HUES64 (cell line): Measurements from ENCODE around the gene MLLT3.
"Not testable (repeated sequence)": the region's sequence is repeated elsewhere in the genome, so short reads cannot be mapped to it uniquely, and the experiment has no call there.

Experiments
- H3K27ac ChIP-seq: 2 replicates; pipeline ENCODE4 v1.7.0; 2013; ENCODE audit warnings: low read depth, low read length, inconsistent platforms
- H3K27me3 ChIP-seq: 2 replicates; pipeline ENCODE4 v1.6.1; 2013; ENCODE audit warnings: mild to moderate bottlenecking, low read length; ENCODE audit not compliant: insufficient read depth
- H3K36me3 ChIP-seq: 2 replicates; pipeline ENCODE4 v1.6.1; 2013; ENCODE audit warnings: mild to moderate bottlenecking, low read length; ENCODE audit not compliant: insufficient read depth
- H3K4me1 ChIP-seq: 2 replicates; pipeline ENCODE4 v1.6.1; 2013; ENCODE audit warnings: mild to moderate bottlenecking, low read length, moderate library complexity; ENCODE audit not compliant: insufficient read depth
- H3K4me3 ChIP-seq: 2 replicates; pipeline ENCODE4 v1.5.1; 2013; ENCODE audit warnings: mild to moderate bottlenecking, low read length, moderate library complexity
- H3K9ac ChIP-seq: 2 replicates; pipeline ENCODE4 v1.6.1; 2013; ENCODE audit warnings: mild to moderate bottlenecking, low read depth, low read length
- H3K9me3 ChIP-seq: 2 replicates; pipeline ENCODE4 v1.6.1; 2013; ENCODE audit warnings: low read depth, low read length; ENCODE audit not compliant: insufficient read depth
- WGBS: fragments of 150-250, 120-280 bp; methylation state at CpG from one replicate; pipeline ENCODE4 v1.1.7; 2013; ENCODE audit warnings: missing lambda C conversion rate; 5-methylcytosine and 5-hydroxymethylcytosine counted together

Gene MLLT3

DNA sequence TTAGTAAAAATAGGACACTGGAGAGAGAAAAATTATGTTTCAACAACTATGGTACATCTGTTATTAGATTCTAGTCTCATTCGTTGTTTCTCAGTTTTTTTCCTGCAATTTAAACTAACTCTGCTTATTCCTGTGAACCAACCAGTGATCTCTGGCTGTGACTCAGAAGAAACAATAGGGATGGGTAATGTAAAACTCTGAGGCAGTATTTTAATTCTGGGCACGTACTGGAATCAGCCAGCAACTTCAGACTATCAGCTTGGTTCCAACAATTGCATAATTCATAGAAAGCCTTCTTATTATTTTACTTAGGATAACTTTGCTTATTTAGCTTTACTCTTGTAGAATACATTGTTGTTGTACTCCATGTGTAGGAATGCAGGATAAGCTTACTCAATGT, 28.8 kb downstream of the MLLT3 start:
- Histone ChIP-seq H3K9me3 (no peaks in the 10 kb centered on the region), H3K4me3 (no peak overlapping the region), H3K36me3 (no peaks in the 10 kb centered on the region), H3K27ac (no peak overlapping the region), H3K4me1 (no peaks in the 10 kb centered on the region), H3K27me3 (no peaks in the 10 kb centered on the region), H3K9ac (no peak overlapping the region)
- WGBS, result 90% methylated on average over 2 of the region's 2 CpGs

DNA sequence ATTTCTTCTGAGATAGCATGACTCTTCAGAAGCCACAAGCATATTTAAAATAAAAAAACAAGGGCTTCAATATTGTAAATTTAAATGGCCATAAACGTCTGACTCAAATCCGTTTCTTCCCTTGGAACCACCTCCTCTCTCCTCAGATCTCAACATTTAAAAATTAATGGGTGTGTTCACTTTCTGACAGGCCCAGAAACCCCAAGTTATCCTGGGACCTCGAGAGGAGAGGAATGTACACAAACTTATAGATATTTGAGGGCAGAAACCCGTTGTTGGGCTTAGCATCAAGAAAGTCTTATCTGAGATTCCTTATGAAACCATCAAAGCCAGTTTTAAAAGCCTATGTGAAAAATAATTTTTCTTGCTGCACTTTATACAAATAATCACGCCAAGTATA, 29.2 kb downstream of the MLLT3 start:
- H3K4me1 ChIP-seq, result no peaks in the 10 kb centered on the region
- H3K36me3 ChIP-seq, result no peaks in the 10 kb centered on the region
- H3K9ac ChIP-seq, result no peak overlapping the region
- no peaks in the 10 kb centered on the region for H3K9me3 ChIP-seq
- no peaks in the 10 kb centered on the region for H3K27me3 ChIP-seq
- no peak overlapping the region for H3K27ac ChIP-seq
- no peak overlapping the region for H3K4me3 ChIP-seq
- 78% methylated on average over 4 of the region's 5 CpGs for WGBS

DNA sequence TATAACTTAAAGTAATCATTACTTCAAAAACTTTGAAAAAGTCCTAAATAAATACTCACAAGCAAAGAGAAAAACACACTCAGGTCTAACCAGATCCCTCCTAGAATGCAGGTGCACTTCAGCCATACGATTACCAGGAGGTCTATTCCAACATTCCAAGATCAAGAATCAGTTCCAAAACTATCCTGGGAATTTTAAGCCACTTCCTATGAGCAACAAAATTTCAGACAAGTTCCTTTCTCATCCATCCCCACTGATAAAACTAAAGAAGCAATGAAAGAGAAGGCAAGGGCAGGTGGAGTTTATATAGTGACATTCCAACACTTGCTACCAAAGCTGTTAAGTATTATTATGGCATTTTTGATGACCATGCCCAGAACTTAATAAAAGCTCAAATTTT, 29.6 kb downstream of the MLLT3 start:
- WGBS, result 89% methylated on average over 1 of the region's 1 CpG
- H3K27ac ChIP-seq, result no peak overlapping the region
- no peak overlapping the region for H3K4me3 ChIP-seq
- no peaks in the 10 kb centered on the region for H3K36me3 ChIP-seq
- H3K4me1 ChIP-seq, result no peaks in the 10 kb centered on the region
- H3K9me3 ChIP-seq, result no peaks in the 10 kb centered on the region
- H3K27me3 ChIP-seq, result no peaks in the 10 kb centered on the region
- H3K9ac ChIP-seq, result no peak overlapping the region

DNA sequence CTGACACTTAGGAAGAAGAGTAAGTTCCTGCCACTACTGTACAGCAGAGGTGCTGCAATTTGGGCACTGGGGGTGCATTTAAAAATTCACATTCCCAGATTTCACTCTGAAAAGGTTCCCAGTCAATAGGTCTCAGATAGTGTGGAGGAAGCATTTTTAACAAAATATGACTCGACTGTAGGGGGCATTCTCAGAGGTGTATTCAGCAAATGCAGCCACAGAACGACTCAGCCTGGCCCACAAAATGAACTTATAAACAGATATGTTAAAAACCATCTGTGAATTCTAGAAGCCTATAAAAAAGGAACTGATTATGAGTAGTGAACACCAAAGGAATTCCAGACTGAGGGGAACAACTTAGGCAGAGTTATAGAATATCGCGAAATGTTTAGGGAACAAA, 31.1 kb downstream of the MLLT3 start:
- WGBS, result 95% methylated on average over 4 of the region's 4 CpGs
- Histone ChIP-seq H3K27me3 (peaks cover 7% of the 10 kb centered on the region), H3K4me1 (no peaks in the 10 kb centered on the region), H3K27ac (no peak overlapping the region), H3K9me3 (no peaks in the 10 kb centered on the region), H3K4me3 (no peak overlapping the region), H3K36me3 (no peaks in the 10 kb centered on the region), H3K9ac (no peak overlapping the region)

DNA sequence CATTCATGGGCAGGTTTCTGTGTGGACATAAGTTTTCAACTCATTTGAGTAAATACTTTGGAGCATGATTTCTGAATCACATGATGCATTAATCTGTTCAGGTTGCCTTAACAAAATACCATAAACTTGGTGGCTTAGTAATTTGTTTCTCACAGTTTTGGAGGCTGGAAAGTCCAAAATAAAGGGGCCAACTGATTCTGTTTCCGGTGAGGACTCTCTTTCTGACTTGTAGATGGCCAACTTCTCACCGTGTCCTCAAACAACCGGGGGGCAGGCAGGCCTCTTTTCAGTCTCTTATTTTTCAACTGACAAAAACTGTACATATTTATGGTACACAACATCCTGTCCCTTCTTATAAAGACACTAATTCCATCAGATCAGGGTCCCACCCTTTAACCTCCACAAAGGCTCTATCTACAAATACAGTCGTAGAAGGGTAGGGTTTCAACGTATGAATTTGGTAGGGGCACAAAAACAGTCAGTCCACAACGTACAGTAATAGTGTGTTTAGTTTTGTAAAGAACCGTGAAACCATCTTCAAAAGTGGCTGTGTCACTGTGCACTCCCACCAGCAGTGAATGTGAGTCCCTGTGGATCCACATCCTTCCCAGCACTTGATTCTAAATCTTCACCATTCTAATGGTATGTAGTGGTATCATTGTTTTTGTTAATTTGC, 37.2 kb downstream of the MLLT3 start:
- H3K9ac ChIP-seq, result no peak overlapping the region
- H3K27ac ChIP-seq, result no peak overlapping the region
- no peak overlapping the region for H3K4me3 ChIP-seq
- peaks cover 59% of the 10 kb centered on the region for H3K27me3 ChIP-seq
- 90% methylated on average over 7 of the region's 7 CpGs for WGBS
- H3K4me1 ChIP-seq, result no peaks in the 10 kb centered on the region
- no peaks in the 10 kb centered on the region for H3K36me3 ChIP-seq
- H3K9me3 ChIP-seq, result no peaks in the 10 kb centered on the region

DNA sequence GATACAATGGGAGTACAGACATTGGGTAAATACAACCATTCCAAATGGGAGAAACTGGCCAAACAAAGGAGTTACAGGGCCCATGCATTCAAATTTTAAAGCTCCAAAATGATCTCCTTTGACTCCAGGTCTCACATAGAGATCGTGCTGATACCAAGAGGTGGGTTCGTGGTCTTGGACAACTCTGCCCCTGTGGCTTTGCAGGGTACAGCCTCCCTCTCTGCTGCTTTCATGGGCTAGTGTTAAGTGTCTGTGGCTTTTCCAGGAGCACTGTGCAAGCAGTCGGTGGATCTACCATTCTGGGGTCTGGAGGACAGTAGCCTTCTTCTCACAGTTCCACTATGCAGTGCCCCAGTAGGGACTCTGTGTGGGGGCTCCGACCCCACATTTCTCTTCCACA, 39.2 kb downstream of the MLLT3 start:
- WGBS, result 93% methylated on average over 4 of the region's 4 CpGs
- not testable (repeated sequence) for H3K36me3 ChIP-seq, H3K9ac ChIP-seq, H3K9me3 ChIP-seq, H3K4me1 ChIP-seq, H3K27ac ChIP-seq, H3K4me3 ChIP-seq
- H3K27me3 ChIP-seq, result peaks cover 59% of the 10 kb centered on the region

DNA sequence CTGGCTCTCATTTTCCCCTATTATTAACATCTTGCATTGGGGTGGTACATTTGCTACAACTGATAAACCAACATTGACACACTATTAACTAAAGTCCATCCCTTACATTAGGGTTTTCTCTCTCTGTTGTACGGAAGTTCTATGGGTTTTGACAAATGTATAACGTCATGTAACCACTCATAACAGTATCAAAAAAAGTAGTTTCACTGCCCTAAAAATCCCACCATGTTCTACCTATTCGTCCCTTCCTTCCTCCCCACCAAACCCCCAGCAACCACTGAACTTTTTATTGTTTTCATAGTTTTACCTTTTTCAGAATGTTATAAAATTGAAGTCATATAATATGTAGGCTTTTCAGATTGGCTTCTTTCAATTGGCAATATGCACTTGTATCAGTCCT, 40.1 kb downstream of the MLLT3 start:
- Histone ChIP-seq H3K9ac (no peak overlapping the region), H3K36me3 (no peaks in the 10 kb centered on the region), H3K27me3 (peaks cover 59% of the 10 kb centered on the region), H3K27ac (no peak overlapping the region), H3K4me3 (no peak overlapping the region), H3K9me3 (no peaks in the 10 kb centered on the region), H3K4me1 (no peaks in the 10 kb centered on the region)
- 88% methylated on average over 3 of the region's 3 CpGs for WGBS

DNA sequence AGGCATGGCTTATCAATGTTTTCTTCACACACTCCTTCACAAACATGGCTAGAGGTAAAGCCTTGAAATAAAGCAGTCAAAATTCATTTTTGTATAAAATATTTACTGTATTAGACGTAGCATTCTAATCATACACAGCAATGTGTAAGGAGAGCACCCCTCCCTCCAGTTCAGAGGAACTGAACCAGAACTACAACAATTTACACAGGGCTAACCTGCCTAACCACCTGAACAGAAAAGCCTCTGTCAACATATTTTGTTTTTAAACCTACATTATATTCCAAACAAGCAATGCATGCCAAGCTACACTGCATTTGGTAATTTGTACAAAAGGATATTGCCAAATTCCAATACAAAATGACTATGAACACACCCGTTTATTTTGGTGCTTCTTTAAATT, 41.6 kb downstream of the MLLT3 start:
- H3K9ac ChIP-seq, result no peak overlapping the region
- no peaks in the 10 kb centered on the region for H3K36me3 ChIP-seq
- H3K27me3 ChIP-seq, result peaks cover 46% of the 10 kb centered on the region
- 94% methylated on average over 2 of the region's 2 CpGs for WGBS
- no peak overlapping the region for H3K4me3 ChIP-seq
- H3K9me3 ChIP-seq, result no peaks in the 10 kb centered on the region
- H3K27ac ChIP-seq, result no peak overlapping the region
- H3K4me1 ChIP-seq, result no peaks in the 10 kb centered on the region

DNA sequence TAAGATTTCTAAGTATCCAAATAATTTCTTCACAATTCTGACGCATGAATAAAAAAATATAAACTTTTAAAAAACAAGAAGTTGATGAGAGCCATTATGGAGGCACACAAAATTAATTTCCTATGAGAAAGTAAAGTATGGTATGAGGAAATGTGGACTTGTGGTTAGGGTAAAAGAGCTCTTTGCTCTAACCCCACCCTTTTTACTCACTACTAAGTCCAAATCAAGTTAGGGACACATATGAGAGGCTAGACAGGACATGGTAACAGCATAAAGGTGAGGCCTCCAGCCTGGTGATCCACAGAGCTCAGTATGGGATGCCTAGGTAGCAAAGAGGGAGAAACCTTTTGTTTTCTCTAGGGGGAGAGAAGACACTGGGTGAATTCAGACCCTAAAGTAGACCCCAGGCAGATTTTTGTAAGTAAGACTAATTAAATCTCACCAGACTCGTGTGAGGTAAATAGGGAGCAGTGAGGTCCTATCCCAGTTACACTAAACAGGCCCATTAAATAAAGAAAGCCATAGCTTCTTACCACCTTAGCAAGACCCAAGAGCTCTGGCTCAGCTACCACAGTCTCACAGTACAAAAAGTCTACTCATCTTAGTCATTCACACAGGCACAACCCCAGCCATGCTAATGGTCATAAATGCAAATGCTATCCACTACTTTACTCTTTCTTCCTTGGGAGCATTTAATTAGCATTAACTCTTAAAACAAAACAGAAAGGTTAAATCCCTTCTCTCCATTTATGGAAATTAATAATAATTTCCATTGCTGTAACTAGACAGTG, 42.6 kb downstream of the MLLT3 start:
- peaks cover 37% of the 10 kb centered on the region for H3K27me3 ChIP-seq
- no peaks in the 10 kb centered on the region for H3K4me1 ChIP-seq

DNA sequence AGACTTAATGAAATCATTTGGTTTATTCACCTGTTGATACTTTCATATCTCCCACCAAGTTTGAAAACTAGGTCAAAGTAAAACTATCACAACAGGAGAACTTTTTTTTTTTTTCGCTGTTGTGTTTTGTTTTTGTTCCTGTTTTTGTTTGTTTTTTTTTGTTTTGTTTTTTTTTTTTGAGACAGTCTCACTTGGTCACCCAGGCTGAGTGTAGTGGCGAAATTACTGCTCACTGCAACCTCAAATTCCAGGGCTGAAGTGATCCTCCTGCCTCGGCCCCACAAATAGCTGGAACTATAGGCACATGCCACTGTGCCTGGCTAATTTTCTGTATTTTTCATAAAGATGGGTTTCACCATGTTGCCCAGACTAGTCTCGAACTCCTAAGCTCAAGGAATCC, 49.3 kb downstream of the MLLT3 start:
- H3K27ac ChIP-seq, result no peak overlapping the region
- H3K36me3 ChIP-seq, result no peaks in the 10 kb centered on the region
- H3K4me1 ChIP-seq, result no peaks in the 10 kb centered on the region
- H3K9ac ChIP-seq, result no peak overlapping the region
- H3K4me3 ChIP-seq, result no peak overlapping the region
- no peaks in the 10 kb centered on the region for H3K27me3 ChIP-seq
- WGBS, result 93% methylated on average over 4 of the region's 4 CpGs
- no peaks in the 10 kb centered on the region for H3K9me3 ChIP-seq

More for the DNA sequence above, 42.6 kb downstream of the MLLT3 start:
- no peaks in the 10 kb centered on the region for H3K9me3 ChIP-seq
- H3K36me3 ChIP-seq, result no peaks in the 10 kb centered on the region
- no peak overlapping the region for H3K4me3 ChIP-seq
- H3K27ac ChIP-seq, result no peak overlapping the region
- H3K9ac ChIP-seq, result no peak overlapping the region
- 100% methylated on average over 1 of the region's 2 CpGs for WGBS

DNA sequence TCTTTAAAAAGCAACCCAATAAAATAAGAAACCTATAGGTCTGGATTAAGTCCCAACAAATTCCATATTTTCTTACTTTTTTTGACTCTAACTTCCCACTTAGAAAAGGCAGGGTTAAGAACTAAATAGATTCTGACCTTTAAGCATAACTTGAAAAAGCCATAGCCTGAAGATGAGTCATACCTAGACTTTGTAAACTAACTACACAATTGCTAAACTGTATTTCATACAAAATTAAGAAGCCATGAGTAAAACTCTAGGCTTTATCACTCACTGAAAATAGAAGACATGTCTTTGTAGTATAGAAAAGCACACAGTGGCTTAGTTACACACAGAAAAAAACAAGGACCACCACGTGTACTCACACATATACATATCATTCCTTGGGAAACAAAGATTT, 51.5 kb downstream of the MLLT3 start:
- 100% methylated on average over 1 of the region's 1 CpG for WGBS

More for the DNA sequence above, 51.5 kb downstream of the MLLT3 start:
- H3K36me3 ChIP-seq, result no peaks in the 10 kb centered on the region
- no peak overlapping the region for H3K9ac ChIP-seq
- H3K4me3 ChIP-seq, result no peak overlapping the region
- H3K27ac ChIP-seq, result no peak overlapping the region
- no peaks in the 10 kb centered on the region for H3K27me3 ChIP-seq
- no peaks in the 10 kb centered on the region for H3K9me3 ChIP-seq
- H3K4me1 ChIP-seq, result no peaks in the 10 kb centered on the region
